GM12864 (cell line): ENCODE measurements around the gene KIAA0753.

ENCODE experiments used
- DNase-seq: peaks from one replicate; pipeline ENCODE4 v3.0.0-alpha.2; 2011; ENCODE audit warnings: low read depth
- H3K4me3 ChIP-seq: 2 replicates; pipeline ENCODE4 v1.5.1; 2011; ENCODE audit warnings: mild to moderate bottlenecking, low read depth, low read length, control low read depth
- CTCF ChIP-seq: IDR thresholded peaks from 2 replicates; pipeline ENCODE4 v1.5.1; 2011; ENCODE audit warnings: low read depth, mild to moderate bottlenecking, moderate library complexity, low read length, control low read depth, inconsistent platforms; ENCODE audit errors: missing control alignments

Gene KIAA0753

GRCh38 chr17:6683081-6683684 is 42.7 kb upstream of the KIAA0753 start:
- no peak for DNase-seq
- H3K4me3 ChIP-seq, result no peak overlapping the region
- TF ChIP-seq CTCF, result no peak

- no peak for TF ChIP-seq CTCF
- no peak for DNase-seq
- no peak overlapping the region for H3K4me3 ChIP-seq
Observed at GRCh38 chr17:6682339-6682738, 41.8 kb upstream of the KIAA0753 start.

GRCh38 chr17:6681671-6682070 is 41.2 kb upstream of the KIAA0753 start:
- no peak overlapping the region for H3K4me3 ChIP-seq
- no peak for TF ChIP-seq CTCF
- DNase-seq, result no peak

- no peak for TF ChIP-seq CTCF
- no peak for DNase-seq
- no peak overlapping the region for H3K4me3 ChIP-seq
Observed at GRCh38 chr17:6681176-6681575, 40.7 kb upstream of the KIAA0753 start.

GRCh38 chr17:6679241-6679640 is 38.7 kb upstream of the KIAA0753 start:
- TF ChIP-seq CTCF, result no peak
- no peak for DNase-seq

GRCh38 chr17:6677946-6678345 is 37.4 kb upstream of the KIAA0753 start:
- no peak overlapping the region for H3K4me3 ChIP-seq
- no peak for DNase-seq
- TF ChIP-seq CTCF, result no peak

More at GRCh38 chr17:6679241-6679640, 38.7 kb upstream of the KIAA0753 start:
- no peak overlapping the region for H3K4me3 ChIP-seq

- no peak for DNase-seq
- no peak for TF ChIP-seq CTCF
- H3K4me3 ChIP-seq, result no peak overlapping the region
Observed at GRCh38 chr17:6677158-6677831, 36.8 kb upstream of the KIAA0753 start.
